NCI-H2081 treated with DMSO at 0.1 percent for 48 hours (cell line): ENCODE measurements around the gene RBL1.
"Not testable (repeated sequence)": the region's sequence is repeated elsewhere in the genome, so short reads cannot be mapped to it uniquely, and the experiment has no call there.

Experiments
- DNase-seq: peaks from one replicate; lab custom pipeline; 2025; lab: John Stamatoyannopoulos, UW

RBL1 gene, protein sequence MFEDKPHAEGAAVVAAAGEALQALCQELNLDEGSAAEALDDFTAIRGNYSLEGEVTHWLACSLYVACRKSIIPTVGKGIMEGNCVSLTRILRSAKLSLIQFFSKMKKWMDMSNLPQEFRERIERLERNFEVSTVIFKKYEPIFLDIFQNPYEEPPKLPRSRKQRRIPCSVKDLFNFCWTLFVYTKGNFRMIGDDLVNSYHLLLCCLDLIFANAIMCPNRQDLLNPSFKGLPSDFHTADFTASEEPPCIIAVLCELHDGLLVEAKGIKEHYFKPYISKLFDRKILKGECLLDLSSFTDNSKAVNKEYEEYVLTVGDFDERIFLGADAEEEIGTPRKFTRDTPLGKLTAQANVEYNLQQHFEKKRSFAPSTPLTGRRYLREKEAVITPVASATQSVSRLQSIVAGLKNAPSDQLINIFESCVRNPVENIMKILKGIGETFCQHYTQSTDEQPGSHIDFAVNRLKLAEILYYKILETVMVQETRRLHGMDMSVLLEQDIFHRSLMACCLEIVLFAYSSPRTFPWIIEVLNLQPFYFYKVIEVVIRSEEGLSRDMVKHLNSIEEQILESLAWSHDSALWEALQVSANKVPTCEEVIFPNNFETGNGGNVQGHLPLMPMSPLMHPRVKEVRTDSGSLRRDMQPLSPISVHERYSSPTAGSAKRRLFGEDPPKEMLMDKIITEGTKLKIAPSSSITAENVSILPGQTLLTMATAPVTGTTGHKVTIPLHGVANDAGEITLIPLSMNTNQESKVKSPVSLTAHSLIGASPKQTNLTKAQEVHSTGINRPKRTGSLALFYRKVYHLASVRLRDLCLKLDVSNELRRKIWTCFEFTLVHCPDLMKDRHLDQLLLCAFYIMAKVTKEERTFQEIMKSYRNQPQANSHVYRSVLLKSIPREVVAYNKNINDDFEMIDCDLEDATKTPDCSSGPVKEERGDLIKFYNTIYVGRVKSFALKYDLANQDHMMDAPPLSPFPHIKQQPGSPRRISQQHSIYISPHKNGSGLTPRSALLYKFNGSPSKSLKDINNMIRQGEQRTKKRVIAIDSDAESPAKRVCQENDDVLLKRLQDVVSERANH

GRCh38 chr20:37095599-37096414, at the start of gene RBL1:
RBL1 (minus strand) TSS chr20:37095997; CDS start chr20:37095928, 69 bp downstream.
- DNase-seq = peak; percentile 66

DNA sequence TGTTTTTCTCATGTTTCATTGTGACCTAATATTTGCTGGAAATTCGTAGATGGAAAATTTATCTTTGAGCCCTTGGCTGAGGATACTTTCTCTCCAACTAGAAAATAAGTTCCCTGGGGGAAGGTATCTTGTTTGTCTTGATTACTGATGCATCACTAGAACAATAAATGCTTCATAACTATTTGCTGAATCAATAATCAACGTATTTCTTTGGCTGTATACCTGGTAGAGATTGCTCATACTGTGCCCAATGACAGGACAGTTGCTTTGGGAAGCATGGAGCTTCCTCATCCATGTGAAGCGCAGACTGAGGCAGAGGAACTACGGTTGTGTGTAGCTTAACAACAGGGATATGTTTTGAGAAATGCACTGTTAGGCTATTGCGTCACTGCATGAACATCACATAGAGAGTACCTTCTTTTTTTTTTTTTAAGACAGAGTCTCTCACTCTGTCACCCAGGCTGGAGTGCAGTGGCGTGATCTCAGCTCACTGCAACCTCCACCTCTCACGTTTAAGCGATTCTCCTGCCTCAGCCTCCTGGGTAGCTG, 49.1 kb upstream of the RBL1 start:
- no peak for DNase-seq

DNA sequence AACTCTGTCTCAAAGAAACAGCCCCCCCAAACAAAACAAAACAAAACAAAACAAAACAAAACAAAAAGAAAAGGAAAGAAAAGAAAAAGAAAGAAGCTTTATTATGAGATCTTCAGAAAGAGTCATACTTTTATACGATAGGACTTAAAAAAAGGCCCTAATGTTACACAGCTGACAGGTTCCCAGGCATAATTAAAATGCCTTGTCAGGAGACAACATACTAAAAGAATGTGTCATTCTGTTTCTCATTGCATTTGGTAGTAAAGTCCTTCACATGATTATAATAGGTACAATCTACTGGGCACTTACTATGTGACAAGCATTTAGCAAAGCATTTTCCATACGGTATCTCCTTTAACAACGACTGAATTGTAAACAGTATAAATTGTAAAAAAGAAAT, 46.9 kb upstream of the RBL1 start:
- DNase-seq = no peak

DNA sequence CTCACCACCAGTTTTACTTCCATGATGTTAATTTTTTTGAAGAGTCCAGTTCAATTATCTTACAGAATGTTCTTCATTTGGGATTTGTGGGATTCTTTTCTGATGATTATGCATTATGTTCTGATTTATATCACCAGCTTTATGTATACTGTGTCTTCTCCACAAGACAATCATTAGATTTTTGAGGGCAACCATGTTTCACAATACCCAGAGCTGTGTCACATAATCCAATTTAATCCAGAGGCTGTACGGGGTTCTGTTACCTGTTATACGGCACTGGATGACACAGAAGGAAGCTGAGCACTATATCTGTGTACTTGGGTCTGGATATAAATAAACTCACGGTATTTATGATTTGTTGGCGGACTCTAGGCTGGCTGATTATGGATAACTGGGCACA, 41.8 kb upstream of the RBL1 start:
- DNase-seq = no peak

DNA sequence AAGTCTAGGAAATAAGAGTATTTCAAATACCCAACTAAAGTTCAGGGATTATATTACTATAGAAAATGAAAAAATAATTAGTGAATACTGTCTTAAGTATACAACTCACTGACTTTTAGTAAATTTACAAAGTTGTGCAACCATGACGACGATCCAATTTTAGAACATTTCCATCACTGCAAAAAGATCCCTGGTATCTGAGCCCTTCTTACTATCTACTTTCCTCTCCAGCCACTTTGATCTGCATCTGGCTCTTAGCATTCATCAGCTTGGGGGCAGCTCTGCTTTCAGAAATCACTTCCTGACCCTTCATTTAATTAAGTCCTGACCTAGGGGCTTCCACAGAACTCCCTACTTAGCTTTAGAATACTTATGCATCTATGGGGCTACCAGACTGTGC, 38.2 kb upstream of the RBL1 start:
- DNase-seq = no peak

DNA sequence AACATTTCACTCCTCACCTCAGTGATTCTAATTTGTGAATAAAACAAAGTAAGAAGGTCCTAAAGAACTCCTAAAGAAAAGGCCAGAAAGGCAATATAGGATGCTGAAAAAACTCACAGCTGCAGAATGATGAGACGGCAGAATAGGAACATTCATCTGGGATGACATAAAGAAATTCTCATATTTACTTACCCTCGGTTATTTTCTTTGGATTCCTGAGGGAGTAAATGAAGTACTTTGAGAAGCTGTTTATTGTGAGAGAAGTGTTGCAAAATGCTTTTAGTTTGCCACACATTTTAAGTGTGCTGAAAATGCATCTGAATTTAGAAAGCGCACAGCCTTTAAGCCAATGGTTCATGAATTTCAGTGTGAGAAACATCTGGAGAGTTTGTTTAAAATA, 35.7 kb upstream of the RBL1 start:
- no peak for DNase-seq

DNA sequence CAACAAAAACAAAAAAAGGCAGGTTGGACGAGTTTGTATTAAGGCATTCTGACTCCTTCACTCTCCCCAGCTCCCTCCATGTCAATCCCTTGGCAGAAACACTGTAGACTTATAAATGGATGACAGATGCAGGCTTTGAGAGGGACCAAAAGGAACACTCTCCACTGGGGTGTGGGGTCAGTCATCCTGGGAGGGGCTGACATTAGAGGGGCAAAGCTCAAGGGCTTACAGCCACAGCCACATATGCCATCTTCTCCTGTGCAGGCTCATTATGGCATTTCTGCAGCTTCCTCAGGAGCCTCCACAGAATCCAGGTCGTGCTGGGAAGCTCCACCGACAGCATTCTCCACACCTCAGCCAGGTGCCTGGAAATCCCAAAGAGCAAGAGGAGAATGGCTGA, 33.0 kb upstream of the RBL1 start:
- no peak for DNase-seq

- not testable (repeated sequence) for DNase-seq
Measured at GRCh38 chr20:37126290-37126689, 30.5 kb upstream of the RBL1 start.

GRCh38 chr20:37123441-37123840, 27.6 kb upstream of the RBL1 start:
- no peak for DNase-seq

- DNase-seq = no peak
Measured at GRCh38 chr20:37120497-37120896, 24.7 kb upstream of the RBL1 start.

GRCh38 chr20:37119356-37120036, 23.7 kb upstream of the RBL1 start:
- no peak for DNase-seq

DNA sequence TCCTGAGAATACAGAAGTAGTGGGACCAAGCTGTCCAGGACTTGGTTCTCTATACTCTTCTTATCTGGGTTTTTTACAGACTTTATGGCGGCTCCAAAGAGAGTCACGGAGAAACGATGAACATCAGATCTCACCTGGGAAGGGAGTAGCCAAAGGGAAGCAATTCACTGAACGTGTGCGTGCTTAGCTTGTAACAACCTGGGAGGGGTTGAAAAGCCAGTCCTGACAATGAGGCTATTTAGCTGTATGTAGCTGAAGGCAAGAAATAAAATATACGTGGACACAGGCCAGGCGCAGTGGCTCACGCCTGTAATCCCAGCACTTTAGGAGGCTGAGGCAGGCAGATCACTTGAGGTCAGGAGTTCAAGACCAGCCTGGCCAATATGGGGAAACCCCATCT, 18.2 kb upstream of the RBL1 start:
- no peak for DNase-seq

- DNase-seq = no peak
Measured at GRCh38 chr20:37111926-37112455, 16.2 kb upstream of the RBL1 start.

- DNase-seq = no peak
Measured at GRCh38 chr20:37108676-37109075, 12.9 kb upstream of the RBL1 start.

GRCh38 chr20:37102571-37102970, 6.8 kb upstream of the RBL1 start:
- DNase-seq = no peak

DNA sequence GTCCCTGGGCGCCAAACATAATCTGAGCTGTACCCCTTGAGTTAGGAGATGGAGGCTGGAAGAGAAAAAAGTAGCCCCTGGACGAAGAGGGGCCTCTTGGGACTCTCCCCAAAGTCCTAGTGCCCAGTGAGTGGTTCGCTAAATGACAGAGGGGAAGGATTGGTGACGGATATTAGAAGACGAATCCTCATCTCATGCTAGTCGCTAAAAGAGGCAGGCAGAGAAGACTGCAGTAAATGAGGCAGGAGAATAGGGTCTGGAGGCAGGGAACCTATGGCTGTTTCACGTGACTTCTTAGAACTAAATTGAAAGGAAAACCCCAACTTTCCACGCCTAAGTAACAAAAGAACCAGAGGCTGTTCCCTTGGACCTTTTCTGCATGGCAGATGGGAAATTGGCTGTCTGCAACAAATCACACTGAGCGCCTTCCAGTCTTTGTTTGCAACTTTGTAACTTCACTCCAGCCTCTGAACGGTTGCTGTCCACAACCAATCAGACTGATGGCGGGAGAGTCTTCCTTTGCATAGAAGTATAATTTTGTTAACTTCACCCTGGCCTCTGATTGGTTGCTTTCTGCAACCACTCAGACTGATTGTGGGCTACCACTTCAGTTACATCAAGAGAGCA, 731 bp upstream of the RBL1 start:
- DNase-seq = no peak

DNA sequence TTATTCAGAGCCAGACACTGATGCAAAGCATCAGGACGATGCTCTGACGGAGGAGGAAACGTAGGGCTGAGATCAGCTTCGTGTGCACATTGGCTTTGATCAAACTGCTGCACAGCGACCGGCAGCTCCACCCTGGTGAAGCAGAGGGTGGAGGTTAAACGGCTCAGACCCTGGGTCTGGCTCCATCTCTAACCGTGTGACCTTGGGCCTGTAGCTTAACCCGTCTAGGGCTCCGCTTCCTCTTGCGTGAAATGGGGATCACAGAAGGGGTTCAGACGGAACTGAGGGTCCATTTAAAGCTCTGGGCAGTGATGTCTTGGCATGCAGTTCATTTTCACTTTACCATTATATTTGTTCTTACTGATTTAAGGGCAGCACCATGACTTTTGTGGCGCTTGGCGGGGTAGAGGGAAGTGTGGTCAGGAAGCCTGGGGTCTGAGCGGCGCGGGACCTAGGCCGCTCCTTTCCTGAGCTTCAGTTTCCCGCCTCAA, 644 bp downstream of the RBL1 start:
- no peak for DNase-seq

- DNase-seq = no peak
Measured at GRCh38 chr20:37090407-37090806, 5.4 kb downstream of the RBL1 start.

DNA sequence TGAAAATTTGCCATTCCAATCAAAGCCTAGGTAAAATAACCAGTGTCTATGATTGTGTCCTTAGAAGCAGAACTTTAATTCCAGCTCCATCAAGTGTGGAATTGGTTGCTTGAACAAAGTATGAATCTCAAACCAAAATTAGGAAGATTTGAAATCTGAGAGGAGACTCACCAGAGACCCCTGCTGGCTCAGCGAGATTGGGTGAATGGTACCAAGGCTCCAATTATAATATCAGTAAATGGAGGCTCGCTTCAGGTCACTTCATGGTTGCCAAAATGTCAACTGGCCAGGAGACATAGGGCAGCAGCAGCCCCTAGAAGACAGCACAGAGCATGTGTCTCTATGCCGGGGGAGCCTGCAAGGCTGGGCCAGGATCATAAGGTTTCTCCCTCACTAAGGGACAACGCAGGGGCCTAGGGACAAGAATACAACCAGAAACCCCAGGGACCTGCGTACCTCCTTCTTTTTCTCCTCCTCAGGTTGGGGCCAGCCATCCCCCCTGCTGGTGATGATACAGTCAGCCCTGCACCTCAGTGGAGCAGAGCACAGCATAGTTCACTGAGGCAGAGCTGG, 14.0 kb downstream of the RBL1 start:
- DNase-seq = no peak

DNA sequence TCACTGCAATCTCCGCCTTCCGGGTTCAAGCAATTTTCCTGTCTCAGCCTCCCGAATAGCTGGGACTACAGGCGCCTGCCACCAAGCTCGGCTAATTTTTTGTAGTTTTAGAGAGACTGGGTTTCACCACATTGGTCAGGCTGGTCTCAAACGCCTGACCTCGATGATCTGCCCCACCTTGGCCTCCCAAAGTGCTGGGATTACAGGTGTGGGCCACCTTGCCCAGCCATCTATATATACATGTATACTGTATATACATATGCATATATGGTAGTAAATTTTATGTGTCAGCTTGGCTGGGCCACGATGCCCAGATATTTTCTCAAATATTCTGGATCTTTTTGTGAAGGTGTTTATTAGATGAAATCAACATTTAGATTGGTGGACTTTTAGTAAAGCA, 18.8 kb downstream of the RBL1 start:
- no peak for DNase-seq
